Fibroblast of lung (primary cell): ENCODE data around the gene CIPC.

Experiments used
- CTCF ChIP-seq, 2 donors: IDR thresholded peaks in 1 of 2; conservative IDR thresholded peaks in 1 of 2; 1 replicate in 1 of 2; 2 replicates in 1 of 2; pipeline ENCODE4 v1.5.1; 2011 to 2012; ENCODE audit warnings: low read length in 2 of 2, control low read depth in 1 of 2, inconsistent platforms in 1 of 2, low read depth in 1 of 2, mild to moderate bottlenecking in 1 of 2
- EZH2 ChIP-seq: IDR thresholded peaks from 2 replicates; pipeline ENCODE4 v1.5.1; 2012; ENCODE audit warnings: low read length, control low read depth, mild to moderate bottlenecking; ENCODE audit errors: missing control alignments

- no peak for TF ChIP-seq EZH2
- TF ChIP-seq CTCF (conservative IDR thresholded peaks at IDR 0.05 in 1 of 2, IDR thresholded peaks at IDR 0.05 in 1 of 2; ENCODE audit: low read depth in 1 of 2, low read length in 2 of 2): no peak
Measured at GRCh38 chr14:77161011-77161410, 63.0 kb downstream of the CIPC start.
